Effector memory CD4-positive, alpha-beta T cell (primary cell): Measurements from ENCODE around the gene VAV2.

Experiments
- DNase-seq, 3 donors: peaks; one replicate each; pipeline ENCODE4 v3.0.0-alpha.2; 2020
- H3K27ac ChIP-seq: 2 replicates; pipeline ENCODE4 v1.7.0; 2013; ENCODE audit warnings: mild to moderate bottlenecking, low read length, moderate library complexity; ENCODE audit not compliant: insufficient read depth, poor library complexity, severe bottlenecking
- H3K27me3 ChIP-seq: replicated peaks from 2 replicates; pipeline ENCODE4 v1.7.0; 2013; ENCODE audit warnings: mild to moderate bottlenecking, low read length; ENCODE audit not compliant: insufficient read depth, control insufficient read depth, poor library complexity, severe bottlenecking
- H3K36me3 ChIP-seq: 2 replicates; pipeline ENCODE4 v1.7.0; 2013; ENCODE audit warnings: mild to moderate bottlenecking, low read length, moderate library complexity; ENCODE audit not compliant: control insufficient read depth, insufficient read depth
- H3K4me1 ChIP-seq: 2 replicates; pipeline ENCODE4 v1.7.0; 2013; ENCODE audit warnings: low read length, mild to moderate bottlenecking; ENCODE audit not compliant: control insufficient read depth, insufficient read depth, poor library complexity, severe bottlenecking
- H3K4me3 ChIP-seq: 2 replicates; pipeline ENCODE4 v1.7.0; 2013; ENCODE audit warnings: low read length, low read depth, mild to moderate bottlenecking; ENCODE audit not compliant: insufficient read depth, poor library complexity, severe bottlenecking
- H3K9me3 ChIP-seq: 2 replicates; pipeline ENCODE4 v1.7.0; 2013; ENCODE audit warnings: mild to moderate bottlenecking, low read length, moderate library complexity; ENCODE audit not compliant: control insufficient read depth

VAV2 gene

DNA sequence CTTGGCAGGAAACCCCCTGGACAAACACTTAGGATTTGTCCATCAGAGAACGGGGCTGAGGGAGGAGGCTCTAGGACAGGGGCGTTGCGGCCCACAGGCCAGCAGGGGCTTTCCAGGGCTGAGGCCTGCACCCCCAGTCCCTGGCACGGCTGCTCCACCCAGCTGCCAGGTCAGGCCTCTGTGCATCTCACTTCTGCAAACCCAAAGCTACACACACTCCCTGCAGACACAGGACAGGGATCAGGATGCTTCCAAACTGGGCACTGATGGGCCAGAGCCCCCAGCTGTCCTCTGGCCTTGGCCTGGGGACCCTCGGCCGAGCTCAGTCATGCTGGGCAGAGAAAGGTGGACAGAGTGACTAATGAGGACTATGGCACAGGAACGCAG, 147.7 kb downstream of the VAV2 start:
- H3K36me3 ChIP-seq, result no peaks in the 10 kb centered on the region
- H3K27me3 ChIP-seq, result no peaks in the 10 kb centered on the region
- no peaks in the 10 kb centered on the region for H3K9me3 ChIP-seq
- no peak overlapping the region for H3K27ac ChIP-seq
- H3K4me1 ChIP-seq, result no peaks in the 10 kb centered on the region
- DNase-seq, result no peak
- H3K4me3 ChIP-seq, result no peak overlapping the region

DNA sequence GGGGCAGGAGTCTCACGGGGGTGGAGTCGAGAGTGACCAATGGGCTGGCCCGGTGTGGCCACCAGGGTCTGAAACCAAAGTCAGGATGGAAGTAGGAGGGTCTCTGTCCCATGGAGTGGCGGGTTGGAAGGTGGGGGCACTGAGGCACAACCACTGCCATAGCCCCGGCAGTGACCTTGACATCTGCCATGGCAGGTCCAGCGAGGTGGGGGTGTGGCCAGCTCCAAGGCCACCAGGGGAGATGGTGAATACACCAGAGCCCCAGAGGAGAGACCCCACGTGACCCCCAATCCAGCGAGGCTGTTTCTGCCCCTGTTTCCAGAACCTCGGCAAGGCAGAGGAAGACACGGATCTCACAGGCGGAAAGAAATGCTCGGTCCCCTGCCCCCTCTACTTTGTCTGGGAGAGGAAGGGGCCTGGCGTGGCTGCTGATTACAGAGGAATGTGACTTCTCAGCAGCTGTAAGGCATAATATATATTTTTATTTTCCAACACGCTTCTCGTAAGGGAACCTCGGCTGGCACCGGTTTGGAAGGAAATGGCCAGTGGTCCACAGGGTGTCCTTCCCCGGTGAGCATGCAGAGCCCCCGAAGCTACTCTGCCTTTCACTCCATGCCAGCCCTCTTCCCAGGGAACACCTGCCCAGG, 148.2 kb downstream of the VAV2 start:
- Histone ChIP-seq H3K9me3 (no peaks in the 10 kb centered on the region), H3K36me3 (no peaks in the 10 kb centered on the region), H3K27me3 (no peaks in the 10 kb centered on the region), H3K4me1 (no peaks in the 10 kb centered on the region), H3K4me3 (no peak overlapping the region), H3K27ac (no peak overlapping the region)
- DNase-seq, result no peak

DNA sequence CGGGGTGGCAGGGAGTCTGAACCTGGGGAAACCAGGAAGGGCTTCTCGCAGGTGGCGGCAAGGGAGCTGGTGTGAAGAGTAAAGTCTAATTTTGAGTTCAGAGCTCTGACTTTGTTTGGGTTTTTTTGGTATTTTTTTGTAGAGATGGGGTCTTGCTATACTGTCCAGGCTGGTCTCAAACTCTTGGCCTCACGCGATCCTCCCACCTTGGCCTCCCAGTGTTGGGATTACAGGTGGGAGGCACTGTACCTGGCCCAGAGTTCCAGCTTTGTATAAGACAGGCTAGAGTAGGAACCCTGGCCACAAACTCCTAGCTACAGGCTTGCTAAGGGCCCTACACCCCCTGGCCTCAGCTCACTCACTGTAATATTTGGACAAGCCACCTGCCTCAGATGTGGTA, 148.9 kb downstream of the VAV2 start:
- DNase-seq, result no peak
- Histone ChIP-seq H3K9me3 (no peaks in the 10 kb centered on the region), H3K36me3 (no peaks in the 10 kb centered on the region), H3K27ac (no peak overlapping the region), H3K27me3 (no peaks in the 10 kb centered on the region), H3K4me3 (no peak overlapping the region), H3K4me1 (no peaks in the 10 kb centered on the region)

DNA sequence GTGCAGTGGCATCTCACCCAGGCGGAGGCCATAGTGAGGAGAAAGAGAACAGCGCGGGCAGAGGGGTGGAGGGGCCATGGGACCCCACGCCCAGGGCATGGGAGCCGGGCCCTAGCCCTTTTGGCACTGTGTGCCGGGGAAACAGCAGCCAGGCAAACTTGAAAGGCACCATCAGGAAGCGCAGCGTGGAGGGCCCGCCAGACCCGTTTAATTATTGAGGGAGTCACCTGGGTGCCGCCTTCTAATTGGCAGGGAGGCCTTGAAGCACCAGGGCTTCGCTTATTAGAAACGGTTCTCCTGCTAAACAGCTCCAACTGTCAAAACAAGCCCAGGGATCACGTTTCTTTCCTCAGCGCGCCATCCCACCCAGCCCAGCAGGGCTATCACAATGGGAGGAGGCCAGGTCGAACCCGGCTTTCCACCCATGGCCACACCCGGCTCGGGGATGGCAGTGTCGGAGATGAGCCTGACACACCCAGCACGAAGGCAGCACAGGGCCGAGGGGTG, 149.3 kb downstream of the VAV2 start:
- H3K9me3 ChIP-seq, result no peaks in the 10 kb centered on the region
- no peak overlapping the region for H3K27ac ChIP-seq
- no peak overlapping the region for H3K4me3 ChIP-seq
- H3K27me3 ChIP-seq, result no peaks in the 10 kb centered on the region
- no peaks in the 10 kb centered on the region for H3K36me3 ChIP-seq
- no peaks in the 10 kb centered on the region for H3K4me1 ChIP-seq
- DNase-seq, result no peak

DNA sequence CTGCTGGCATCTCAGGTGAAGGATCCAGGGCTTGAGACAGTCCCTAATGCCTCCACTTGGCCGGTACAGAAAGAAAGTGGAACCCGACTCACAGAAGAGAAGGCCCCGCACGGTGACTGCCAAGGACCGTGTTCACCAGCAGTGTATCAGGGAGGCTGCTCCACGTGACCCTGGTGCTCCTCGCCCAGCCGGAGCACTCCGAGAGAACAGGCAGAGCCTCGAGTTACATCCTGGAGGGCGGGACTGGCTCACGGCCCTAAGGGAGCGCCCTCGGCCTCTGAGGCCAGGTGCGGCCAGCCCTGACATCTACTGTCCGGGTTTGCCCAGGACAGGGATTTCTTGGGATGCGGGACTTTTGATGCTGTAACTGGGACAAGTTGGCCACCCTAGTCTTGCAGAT, 149.9 kb downstream of the VAV2 start:
- no peaks in the 10 kb centered on the region for H3K4me1 ChIP-seq
- H3K27ac ChIP-seq, result no peak overlapping the region
- H3K9me3 ChIP-seq, result no peaks in the 10 kb centered on the region
- no peak overlapping the region for H3K4me3 ChIP-seq
- H3K36me3 ChIP-seq, result no peaks in the 10 kb centered on the region
- no peak for DNase-seq
- H3K27me3 ChIP-seq, result no peaks in the 10 kb centered on the region

DNA sequence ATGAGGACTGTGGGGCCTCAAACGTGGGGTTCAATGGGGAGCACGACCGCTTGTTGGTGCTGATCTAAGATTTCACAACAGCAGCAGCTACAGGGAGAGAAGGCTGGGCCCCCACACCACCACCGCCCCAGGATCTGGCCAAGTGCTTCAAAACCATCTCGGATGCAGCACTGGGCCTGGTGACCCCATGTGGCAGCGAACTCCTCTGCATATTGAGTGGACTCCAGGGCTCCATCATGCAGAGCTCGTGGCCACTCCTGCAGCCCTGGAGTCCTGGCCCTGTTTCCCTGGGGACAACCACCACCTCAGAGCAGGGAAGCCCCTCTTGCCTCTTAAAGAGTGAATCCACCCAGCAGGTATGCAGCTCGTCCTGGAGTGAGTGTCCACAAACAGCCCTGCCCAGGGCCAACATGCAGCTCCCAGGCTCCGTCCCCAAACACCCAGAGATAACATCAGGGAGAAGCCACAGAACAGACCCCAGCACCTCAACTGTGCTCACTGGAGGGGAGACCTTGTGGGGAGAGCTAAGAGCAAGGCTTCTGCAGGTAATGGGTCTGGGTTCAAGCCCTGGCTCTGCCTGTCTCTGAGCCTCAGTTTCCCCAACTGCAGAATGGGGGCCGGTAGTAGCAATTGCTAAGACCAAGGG, 150.8 kb downstream of the VAV2 start:
- H3K4me3 ChIP-seq, result no peak overlapping the region
- DNase-seq, result no peak
- H3K4me1 ChIP-seq, result no peaks in the 10 kb centered on the region
- no peaks in the 10 kb centered on the region for H3K9me3 ChIP-seq
- no peaks in the 10 kb centered on the region for H3K27me3 ChIP-seq
- no peaks in the 10 kb centered on the region for H3K36me3 ChIP-seq
- H3K27ac ChIP-seq, result no peak overlapping the region

DNA sequence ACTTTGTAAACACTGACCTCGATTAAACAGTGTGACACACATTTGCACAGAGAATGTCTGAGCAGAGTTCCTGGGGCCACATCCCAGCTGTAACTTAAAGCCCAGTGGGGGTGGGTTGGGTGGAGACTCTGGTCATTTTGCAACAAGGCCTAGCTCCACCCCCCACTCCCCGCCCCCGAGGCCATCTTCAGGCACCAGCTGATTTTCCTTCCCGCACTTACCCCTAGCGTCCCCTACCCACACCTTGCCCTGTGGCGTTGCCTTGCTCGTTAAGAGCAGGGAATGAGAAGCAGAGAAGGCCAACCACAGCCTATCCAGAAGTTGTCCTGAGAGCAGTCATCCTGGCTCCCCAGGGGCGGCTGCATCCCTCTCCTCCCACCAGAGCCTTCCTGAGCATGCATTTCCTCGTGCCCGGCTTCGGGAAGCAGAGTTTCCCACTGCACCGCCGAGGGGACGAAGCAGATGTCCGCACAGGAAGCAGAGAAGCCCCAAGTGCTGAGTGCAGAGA, 152.2 kb downstream of the VAV2 start:
- Histone ChIP-seq H3K27me3 (no peaks in the 10 kb centered on the region), H3K9me3 (no peaks in the 10 kb centered on the region), H3K4me1 (no peaks in the 10 kb centered on the region), H3K27ac (no peak overlapping the region), H3K36me3 (no peaks in the 10 kb centered on the region), H3K4me3 (no peak overlapping the region)
- DNase-seq, result no peak

DNA sequence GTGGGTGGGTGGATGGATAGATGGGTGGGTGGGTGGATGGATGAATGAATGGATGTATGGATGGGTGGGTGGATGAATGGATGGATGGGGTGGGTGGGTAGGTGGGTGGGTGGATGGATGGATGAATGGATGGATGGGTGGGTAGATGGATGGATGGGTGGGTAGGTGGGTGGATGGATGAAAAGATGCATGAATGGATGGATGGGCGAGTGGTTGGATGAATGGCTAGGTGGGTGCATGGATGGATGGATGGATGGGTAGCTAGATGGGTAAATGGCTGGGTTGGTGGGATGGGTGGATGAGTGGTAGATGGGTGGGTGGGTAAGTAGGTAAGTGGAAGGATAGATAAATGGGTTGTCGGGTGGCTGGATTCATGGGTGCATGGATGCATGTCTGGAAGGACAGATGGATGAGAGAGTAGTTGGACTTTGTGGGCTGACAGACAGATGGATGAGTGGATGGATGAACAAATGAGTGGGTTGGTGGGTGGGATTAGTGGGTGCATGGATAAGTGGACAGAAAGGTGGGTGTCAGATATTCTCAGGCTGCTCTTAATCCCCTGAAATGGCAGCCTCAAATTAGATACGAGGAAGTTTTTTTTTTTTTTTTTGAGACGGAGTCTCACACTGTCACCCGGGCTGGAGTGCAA, 153.1 kb downstream of the VAV2 start:
- DNase-seq, result no peak

DNA sequence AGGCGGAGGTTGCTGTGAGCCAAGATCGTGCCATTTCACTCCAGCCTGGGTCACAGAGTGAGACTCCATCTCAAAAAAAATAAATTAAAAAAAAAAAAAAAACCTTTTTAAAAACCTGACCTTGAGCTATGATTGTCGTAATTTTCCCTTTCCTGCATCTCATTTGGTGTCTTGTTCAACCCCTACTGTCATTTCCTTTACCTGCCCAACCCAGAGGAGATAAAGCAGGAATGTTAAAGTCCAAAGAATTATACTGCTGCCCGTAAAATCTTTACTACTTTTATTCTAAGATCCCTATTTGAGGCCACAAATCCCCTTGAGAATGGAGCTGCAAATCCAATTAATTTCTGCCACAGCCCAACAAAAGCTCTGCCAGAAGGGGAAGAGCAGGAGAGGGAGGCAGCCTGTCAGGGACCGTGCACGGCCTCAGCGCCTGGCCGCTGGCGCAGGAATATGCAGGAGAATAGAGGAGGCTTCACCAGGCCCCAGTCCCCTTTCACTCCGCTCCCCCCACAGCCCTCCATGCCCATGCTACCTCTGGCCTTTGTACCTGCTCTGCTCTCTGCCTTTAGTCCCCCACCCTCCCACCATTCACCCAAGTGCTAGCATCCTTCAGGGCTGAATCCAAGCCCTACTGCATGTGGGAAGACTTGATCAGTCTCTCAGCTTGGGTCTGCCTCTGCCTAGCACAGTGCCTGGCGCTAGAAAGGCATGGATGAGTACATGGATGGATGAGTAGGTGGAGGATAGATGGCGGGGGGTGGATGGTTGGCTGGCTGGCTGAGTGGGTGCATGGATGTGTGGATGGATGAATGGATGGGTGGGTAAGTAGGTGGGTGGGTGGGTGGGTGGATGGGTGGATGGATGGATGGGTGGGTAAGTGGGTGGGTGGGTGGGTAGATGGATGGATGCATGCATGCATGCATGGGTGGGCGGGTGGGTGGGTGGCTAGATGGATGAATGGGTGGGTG, 154.2 kb downstream of the VAV2 start:
- H3K36me3 ChIP-seq, result no peaks in the 10 kb centered on the region
- no peaks in the 10 kb centered on the region for H3K4me1 ChIP-seq

More for the DNA sequence above, 153.1 kb downstream of the VAV2 start:
- H3K36me3 ChIP-seq, result no peaks in the 10 kb centered on the region
- no peak overlapping the region for H3K4me3 ChIP-seq
- no peaks in the 10 kb centered on the region for H3K4me1 ChIP-seq
- no peaks in the 10 kb centered on the region for H3K9me3 ChIP-seq
- no peaks in the 10 kb centered on the region for H3K27me3 ChIP-seq
- no peak overlapping the region for H3K27ac ChIP-seq

More for the DNA sequence above, 154.2 kb downstream of the VAV2 start:
- no peak for DNase-seq
- H3K27ac ChIP-seq, result no peak overlapping the region
- no peak overlapping the region for H3K4me3 ChIP-seq
- H3K9me3 ChIP-seq, result no peaks in the 10 kb centered on the region
- H3K27me3 ChIP-seq, result no peaks in the 10 kb centered on the region
